HG03159 (cell line): ENCODE measurements around the gene HIVEP3.

Source experiments
- ATAC-seq: cut with Tn5 transposase; IDR thresholded peaks from one replicate; pipeline ENCODE4 v1.9.1; 2021; ENCODE audit warnings: mild to moderate bottlenecking, moderate library complexity; ENCODE audit not compliant: unreplicated experiment

The HIVEP3 gene

DNA sequence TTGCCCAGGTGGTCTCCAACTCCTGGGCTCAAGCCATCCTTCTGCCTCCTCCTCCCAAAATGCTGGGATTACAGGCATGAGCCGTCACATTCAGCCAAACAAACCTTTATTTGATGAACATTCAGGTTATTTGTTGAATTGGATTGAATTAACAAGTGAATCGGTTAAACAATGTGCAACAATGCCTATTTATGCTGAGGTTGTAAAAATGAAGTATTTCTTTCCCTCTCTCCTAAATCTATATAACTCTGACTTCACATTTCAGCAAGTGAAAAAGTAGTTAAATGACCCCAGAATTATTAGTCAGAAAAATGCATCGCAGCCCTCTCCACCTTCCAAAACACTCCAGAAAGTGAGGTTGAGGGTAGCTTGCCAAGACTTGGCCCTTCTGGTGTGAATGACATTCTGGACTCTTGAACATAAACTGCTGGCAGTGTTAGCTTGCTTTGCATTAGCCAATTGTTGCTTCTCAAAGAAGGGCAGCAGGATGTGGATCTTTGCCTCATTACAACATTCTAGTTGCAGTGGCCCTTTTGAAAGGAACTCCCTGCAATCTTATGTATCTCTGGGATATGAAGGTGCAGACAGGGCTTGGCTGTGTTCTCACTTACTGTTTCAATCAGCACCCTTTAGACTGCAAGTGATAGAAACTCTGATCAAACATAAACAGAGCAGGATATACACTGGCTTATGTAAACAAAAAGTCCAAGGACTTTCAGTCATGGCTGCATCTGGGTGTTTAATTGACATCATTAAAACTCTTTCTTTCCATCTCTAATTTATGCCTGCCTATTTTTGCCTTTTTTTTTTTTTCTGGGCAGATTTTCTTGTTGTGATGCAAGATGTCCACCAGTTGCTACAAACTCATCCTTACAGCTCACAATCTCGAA, 456.7 kb downstream of the HIVEP3 start:
- ATAC-seq = no peak

DNA sequence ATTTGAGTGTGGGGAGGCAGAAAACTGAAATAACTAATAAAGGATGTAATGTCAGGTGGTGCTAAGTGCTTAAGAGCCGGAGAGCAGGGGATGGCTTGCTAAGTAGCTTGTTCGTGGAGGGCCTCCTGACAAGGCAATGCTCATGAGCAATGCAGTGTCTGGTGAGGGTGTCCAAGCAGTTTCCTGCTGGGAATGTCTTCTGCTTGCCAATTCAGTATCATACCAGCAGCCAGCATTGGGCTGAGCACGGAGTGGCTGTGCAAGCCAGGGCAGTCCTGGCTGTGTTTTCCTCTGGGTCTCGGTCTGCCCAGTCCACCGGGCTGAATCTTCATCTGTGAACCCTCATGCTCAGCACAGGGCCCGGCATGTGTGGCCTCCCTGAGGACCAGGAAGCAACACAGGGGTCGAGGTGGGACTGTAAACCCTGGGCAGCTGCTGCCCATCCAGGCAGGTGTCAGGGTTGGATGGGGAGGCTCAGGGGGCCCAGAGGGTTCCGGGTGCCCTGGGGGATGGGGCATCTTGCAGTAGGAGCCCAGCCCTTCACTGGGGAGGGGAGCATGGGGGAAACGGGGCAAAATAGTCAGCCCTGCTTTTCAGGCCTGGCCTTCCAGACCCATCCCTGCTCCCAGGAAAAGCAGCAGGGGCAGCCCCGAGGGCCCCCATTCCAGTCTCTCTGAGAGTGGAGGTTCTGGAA, 461.7 kb downstream of the HIVEP3 start:
- no peak for ATAC-seq
